Nephron (organoid): ENCODE results near the gene AFG1L.

Source experiments
- H3K27ac Mint-ChIP-seq, 3 experiments: 2 replicates each; pipeline ENCODE4 v1.8.0; 2020; ENCODE audit warnings: mixed read lengths in 3 of 3, mild to moderate bottlenecking in 2 of 3, moderate library complexity in 1 of 3
- H3K27me3 Mint-ChIP-seq: 2 replicates; pipeline ENCODE4 v1.8.0; 2021; ENCODE audit warnings: low read depth, mild to moderate bottlenecking, moderate library complexity, mixed read lengths
- H3K36me3 Mint-ChIP-seq: 2 replicates; pipeline ENCODE4 v1.8.0; 2020; ENCODE audit warnings: low read depth, mixed read lengths
- H3K4me1 Mint-ChIP-seq: 2 replicates; pipeline ENCODE4 v1.8.0; 2020; ENCODE audit warnings: mixed read lengths
- H3K4me3 Mint-ChIP-seq, 3 experiments: 2 replicates each; pipeline ENCODE4 v1.8.0; 2020; ENCODE audit warnings: mild to moderate bottlenecking in 3 of 3, mixed read lengths in 3 of 3, moderate library complexity in 2 of 3
- H3K9me3 Mint-ChIP-seq: 2 replicates; pipeline ENCODE4 v1.8.0; 2020; ENCODE audit warnings: mixed read lengths
- CTCF ChIP-seq, 3 experiments: fragments of 200-600 bp; sonication (generic); IDR thresholded peaks; one replicate each; pipeline ENCODE4 v1.5.0; 2021; ENCODE audit warnings: antibody characterized with exemption in 3 of 3; ENCODE audit not compliant: unreplicated experiment in 3 of 3

Gene AFG1L

GRCh38 chr6:108451816-108452215 lies 157.0 kb downstream of the AFG1L start:
- Mint-ChIP-seq H3K9me3 (peaks cover 3% of the 10 kb centered on the region), H3K27me3 (no peaks in the 10 kb centered on the region), H3K36me3 (no peaks in the 10 kb centered on the region), H3K4me1 (peaks cover 22% of the 10 kb centered on the region), H3K27ac (peak overlapping the region in 1 of 3 experiments; percentile 85), H3K4me3 (no peak overlapping the region)
- TF ChIP-seq CTCF (IDR thresholded peaks at IDR 0.05; ENCODE audit: unreplicated experiment in 3 of 3), result no peak

- no peaks in the 10 kb centered on the region for H3K27me3 Mint-ChIP-seq
- no peak for TF ChIP-seq CTCF (IDR thresholded peaks at IDR 0.05; ENCODE audit: unreplicated experiment in 3 of 3)
- peaks cover 22% of the 10 kb centered on the region for H3K4me1 Mint-ChIP-seq
- H3K4me3 Mint-ChIP-seq, result no peak overlapping the region
- peak overlapping the region; percentile 73 to 94 (median 85) for H3K27ac Mint-ChIP-seq
- H3K9me3 Mint-ChIP-seq, result peaks cover 6% of the 10 kb centered on the region
- H3K36me3 Mint-ChIP-seq, result no peaks in the 10 kb centered on the region
Observed at GRCh38 chr6:108452711-108453195, 157.9 kb downstream of the AFG1L start.

- Mint-ChIP-seq H3K9me3 (peaks cover 13% of the 10 kb centered on the region), H3K4me3 (peak overlapping the region in 1 of 3 experiments; percentile 45), H3K27me3 (no peaks in the 10 kb centered on the region), H3K4me1 (peaks cover 22% of the 10 kb centered on the region), H3K27ac (peak overlapping the region; percentile 80 to 96 (median 91)), H3K36me3 (no peaks in the 10 kb centered on the region)
- TF ChIP-seq CTCF (IDR thresholded peaks at IDR 0.05; ENCODE audit: unreplicated experiment in 3 of 3), result no peak
Observed at GRCh38 chr6:108453601-108454185, 158.8 kb downstream of the AFG1L start.

DNA sequence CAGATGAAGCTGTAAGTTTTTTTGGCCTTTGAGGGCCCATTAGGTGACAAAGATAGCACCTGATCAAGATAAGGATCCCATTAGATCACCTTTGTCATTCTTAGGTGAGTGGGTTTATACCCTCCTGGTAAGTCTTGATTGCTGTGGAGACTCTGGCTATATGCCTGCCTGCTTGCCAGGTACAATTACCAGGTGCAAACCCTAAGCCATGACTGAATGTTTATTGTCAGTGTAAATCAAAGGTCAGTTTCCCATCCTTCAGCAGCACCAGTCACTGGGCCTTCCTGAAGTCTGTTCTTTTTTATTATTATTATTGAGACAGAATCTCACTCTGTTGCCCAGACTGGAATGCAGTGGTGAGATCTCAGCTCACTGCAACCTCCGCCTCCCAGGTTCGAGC lies 159.5 kb downstream of the AFG1L start:
- peaks cover 22% of the 10 kb centered on the region for H3K4me1 Mint-ChIP-seq
- TF ChIP-seq CTCF (IDR thresholded peaks at IDR 0.05; ENCODE audit: unreplicated experiment in 3 of 3), result no peak
- peaks cover 14% of the 10 kb centered on the region for H3K9me3 Mint-ChIP-seq
- H3K4me3 Mint-ChIP-seq, result no peak overlapping the region
- no peaks in the 10 kb centered on the region for H3K27me3 Mint-ChIP-seq
- no peaks in the 10 kb centered on the region for H3K36me3 Mint-ChIP-seq
- peak overlapping the region; percentile 80 to 96 (median 91) for H3K27ac Mint-ChIP-seq

DNA sequence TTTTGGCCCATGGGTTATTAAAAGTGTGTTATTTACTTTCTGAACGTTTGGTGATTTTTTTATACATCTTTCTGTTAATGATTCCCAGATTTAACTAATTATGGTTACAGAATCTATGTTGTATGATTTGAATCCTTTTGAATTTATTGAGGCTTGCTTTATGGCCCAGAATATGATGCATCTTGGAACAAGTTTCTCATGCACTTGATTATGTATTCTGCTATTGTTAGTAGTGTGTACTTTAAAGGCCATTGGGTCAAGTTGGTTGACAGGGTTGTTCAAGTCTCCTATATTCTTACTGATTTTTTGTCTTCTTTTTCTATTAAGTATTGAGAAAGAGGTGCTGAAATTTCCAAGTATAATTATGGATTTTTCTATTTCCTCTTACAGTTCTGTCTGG lies 160.8 kb downstream of the AFG1L start:
- no peak overlapping the region for H3K4me3 Mint-ChIP-seq
- peak overlapping the region in 1 of 3 experiments; percentile 39 for H3K27ac Mint-ChIP-seq
- peaks cover 22% of the 10 kb centered on the region for H3K4me1 Mint-ChIP-seq
- TF ChIP-seq CTCF (IDR thresholded peaks at IDR 0.05; ENCODE audit: unreplicated experiment in 3 of 3), result no peak
- H3K36me3 Mint-ChIP-seq, result no peaks in the 10 kb centered on the region
- peaks cover 14% of the 10 kb centered on the region for H3K9me3 Mint-ChIP-seq
- no peaks in the 10 kb centered on the region for H3K27me3 Mint-ChIP-seq

DNA sequence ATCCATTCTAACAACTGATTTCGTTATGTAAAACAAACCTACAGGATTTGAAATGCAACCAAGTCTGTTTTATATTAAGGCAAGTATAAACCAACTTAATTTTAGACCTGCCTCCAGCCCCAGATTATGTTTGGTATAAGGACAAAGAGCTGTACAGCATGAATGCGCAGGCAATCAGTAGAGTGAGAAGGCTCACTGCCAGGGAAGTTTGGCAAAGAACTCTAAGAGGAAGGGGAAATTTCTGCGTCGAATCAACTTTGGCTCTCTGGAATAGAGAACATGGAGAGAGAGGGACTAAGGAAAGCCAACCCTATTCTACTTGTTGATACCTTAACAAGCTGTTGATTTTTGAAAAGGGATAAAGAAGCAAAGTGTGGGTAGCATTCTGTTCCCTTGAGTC lies 168.9 kb downstream of the AFG1L start:
- TF ChIP-seq CTCF (IDR thresholded peaks at IDR 0.05; ENCODE audit: unreplicated experiment in 3 of 3), result no peak
- peaks cover 23% of the 10 kb centered on the region for H3K4me1 Mint-ChIP-seq
- H3K27ac Mint-ChIP-seq, result peak overlapping the region in 2 of 3 experiments; percentile 75 to 90
- no peaks in the 10 kb centered on the region for H3K9me3 Mint-ChIP-seq
- H3K4me3 Mint-ChIP-seq, result peak overlapping the region in 1 of 3 experiments; percentile 10
- no peaks in the 10 kb centered on the region for H3K27me3 Mint-ChIP-seq
- H3K36me3 Mint-ChIP-seq, result no peaks in the 10 kb centered on the region
